Neuron (in vitro differentiated cells): ENCODE data around the gene SPNS2.

Experiments used
- H2AFZ ChIP-seq: one replicate; pipeline ENCODE4 v1.6.1; 2013; ENCODE audit warnings: low read depth, mild to moderate bottlenecking, inconsistent platforms, low read length, moderate library complexity
- H3K27me3 ChIP-seq: one replicate; pipeline ENCODE4 v1.6.1; 2013; ENCODE audit warnings: low read length; ENCODE audit not compliant: insufficient read depth
- H3K36me3 ChIP-seq: one replicate; pipeline ENCODE4 v1.6.1; 2013; ENCODE audit warnings: low read length; ENCODE audit not compliant: insufficient read depth
- H3K4me1 ChIP-seq: one replicate; pipeline ENCODE4 v1.6.1; 2013; ENCODE audit warnings: low read length; ENCODE audit not compliant: insufficient read depth
- H3K4me3 ChIP-seq: 2 replicates; pipeline ENCODE4 v1.5.1; 2013; ENCODE audit warnings: mild to moderate bottlenecking, low read length, moderate library complexity
- H3K9me3 ChIP-seq: one replicate; pipeline ENCODE4 v1.6.1; 2013; ENCODE audit warnings: low read length

The SPNS2 gene

DNA sequence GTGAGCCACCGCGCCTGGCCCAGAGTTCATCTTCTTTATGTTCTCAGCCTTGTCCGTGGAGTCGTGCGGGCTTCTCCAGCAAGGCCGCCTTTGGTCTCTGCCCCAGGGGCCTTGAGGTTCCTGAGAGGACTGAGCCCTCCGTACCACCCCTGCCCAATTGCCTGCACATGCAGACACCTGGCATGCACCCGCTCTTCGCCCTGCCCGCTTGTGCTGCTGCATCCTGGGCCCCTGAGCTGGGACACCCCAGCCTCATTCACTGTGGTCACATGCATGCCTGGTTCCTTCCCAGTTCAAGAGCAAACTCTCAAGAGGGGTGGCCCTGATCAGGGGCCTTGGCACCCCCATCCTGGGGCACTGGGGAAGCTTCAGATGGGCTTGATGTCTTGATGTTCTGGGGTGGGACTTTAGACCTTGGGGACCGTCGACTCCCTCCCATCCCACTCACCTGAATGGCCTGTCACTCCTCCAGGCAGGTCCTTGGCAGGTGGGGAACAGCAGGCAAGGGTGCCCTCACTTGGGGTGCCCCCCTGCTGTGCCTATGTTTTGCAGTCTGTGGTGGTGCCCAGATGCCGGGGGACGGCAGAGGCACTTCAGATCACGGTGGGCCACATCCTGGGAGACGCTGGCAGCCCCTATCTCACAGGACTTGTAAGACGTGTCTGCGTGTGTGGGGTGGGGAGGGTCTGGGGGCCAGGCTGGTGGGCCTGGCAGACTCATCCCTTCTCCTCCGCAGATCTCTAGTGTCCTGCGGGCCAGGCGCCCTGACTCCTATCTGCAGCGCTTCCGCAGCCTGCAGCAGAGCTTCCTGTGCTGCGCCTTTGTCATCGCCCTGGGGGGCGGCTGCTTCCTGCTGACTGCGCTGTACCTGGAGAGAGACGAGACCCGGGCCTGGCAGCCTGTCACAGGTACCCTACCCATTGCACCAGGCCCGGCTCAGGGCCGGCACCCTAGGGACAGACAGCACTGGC, 12.7 kb upstream of the SPNS2 start:
- Histone ChIP-seq H3K4me3 (no peak overlapping the region), H3K4me1 (no peaks in the 10 kb centered on the region), H3K27me3 (peaks cover 35% of the 10 kb centered on the region), H2AFZ (no peak overlapping the region), H3K36me3 (no peaks in the 10 kb centered on the region), H3K9me3 (no peaks in the 10 kb centered on the region)

DNA sequence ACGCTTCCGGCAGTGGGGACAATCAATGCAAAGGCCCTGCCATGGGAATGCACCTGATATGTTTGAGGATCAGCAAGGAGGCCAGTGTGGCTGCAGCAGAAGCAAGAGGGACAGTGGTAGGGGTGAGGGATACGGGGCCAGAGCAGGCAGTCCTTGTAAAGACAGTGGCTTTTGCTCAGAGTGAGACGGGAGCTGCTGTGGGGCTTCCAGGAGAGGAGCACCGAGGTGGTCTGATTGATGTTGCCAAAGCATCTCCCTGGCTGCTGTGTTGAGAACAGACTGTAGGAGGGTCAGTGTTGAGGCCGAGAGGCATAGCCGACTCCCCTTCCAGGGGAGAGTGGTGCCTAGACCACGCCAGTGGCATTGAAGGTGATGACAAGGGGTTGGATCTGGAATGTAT, 11.4 kb upstream of the SPNS2 start:
- Histone ChIP-seq H2AFZ (no peak overlapping the region), H3K27me3 (peaks cover 30% of the 10 kb centered on the region), H3K4me1 (no peaks in the 10 kb centered on the region), H3K9me3 (no peaks in the 10 kb centered on the region), H3K4me3 (no peak overlapping the region), H3K36me3 (no peaks in the 10 kb centered on the region)

DNA sequence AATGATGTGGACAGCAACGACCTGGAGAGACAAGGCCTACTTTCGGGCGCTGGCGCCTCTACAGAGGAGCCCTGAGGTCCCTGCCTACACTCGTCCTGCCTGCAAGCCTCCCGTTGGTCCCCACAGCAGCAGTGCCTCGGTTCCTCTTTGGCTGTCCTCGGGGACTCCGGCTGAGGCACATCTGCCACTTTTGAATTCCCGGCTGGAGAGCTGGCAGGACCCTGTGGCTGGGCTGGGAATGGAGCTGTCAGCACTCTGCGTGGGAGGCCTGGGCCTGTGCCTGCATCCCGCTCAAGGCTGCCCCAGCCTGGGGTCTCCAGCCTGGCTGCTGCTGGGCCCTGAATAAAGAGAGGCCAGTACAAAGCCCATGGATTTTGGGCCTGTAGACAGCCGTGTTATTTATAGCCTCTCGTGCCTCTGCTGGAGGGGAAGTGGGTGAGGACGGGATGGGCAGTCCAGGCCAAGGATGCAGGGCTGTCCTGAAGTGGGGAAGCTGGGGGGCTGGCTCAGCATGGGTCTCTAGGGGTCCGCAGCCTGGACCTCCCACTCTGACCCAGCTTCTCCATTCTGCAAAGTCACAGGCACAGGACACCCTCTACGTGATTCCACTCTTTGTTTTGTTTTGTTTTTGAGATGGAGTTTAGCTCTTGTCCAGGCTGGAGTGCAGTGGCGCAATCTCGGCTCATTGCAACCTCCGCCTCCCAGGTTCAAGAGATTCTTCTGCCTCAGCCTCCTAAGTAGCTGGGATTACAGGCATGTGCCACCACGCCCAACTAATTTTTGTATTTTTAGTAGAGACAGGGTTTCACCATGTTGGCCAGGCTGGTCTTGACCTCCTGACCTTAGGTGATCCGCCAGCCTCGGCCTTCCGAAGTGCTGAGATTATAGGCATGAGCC, 10.6 kb upstream of the SPNS2 start:
- H3K36me3 ChIP-seq, result no peaks in the 10 kb centered on the region
- H3K27me3 ChIP-seq, result peaks cover 27% of the 10 kb centered on the region
- H3K4me1 ChIP-seq, result no peaks in the 10 kb centered on the region
- H3K4me3 ChIP-seq, result no peak overlapping the region
- H3K9me3 ChIP-seq, result no peaks in the 10 kb centered on the region
- no peak overlapping the region for H2AFZ ChIP-seq

DNA sequence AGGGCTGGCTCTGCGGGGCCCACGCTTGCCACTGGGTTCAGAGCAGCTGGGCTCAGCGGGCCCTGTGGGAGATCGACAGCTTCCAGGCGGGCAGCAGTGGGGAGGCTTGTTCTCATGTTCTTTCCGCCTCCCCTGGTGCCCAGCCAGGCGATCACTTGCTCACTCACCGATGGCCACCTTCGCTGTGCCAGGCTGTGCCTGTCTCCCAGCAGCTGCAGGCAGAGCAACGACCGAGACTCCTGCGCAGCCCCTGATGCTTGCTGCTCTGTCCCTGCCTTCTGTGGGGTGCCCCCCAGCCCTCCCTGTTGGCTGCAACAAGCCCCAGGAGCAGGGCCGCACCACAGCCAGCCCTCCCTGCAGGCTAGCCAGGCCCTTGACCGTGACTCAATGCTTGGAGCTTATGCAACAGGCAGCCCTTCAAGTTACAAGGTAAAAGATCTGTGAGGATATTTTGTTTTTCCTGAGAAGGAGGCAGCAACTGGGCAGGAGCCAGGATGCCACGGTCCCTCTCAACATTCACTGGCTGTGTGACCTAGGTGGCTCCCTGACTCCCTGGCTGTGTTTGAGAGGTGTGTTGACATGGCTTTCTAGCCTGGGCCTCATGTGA, 9.6 kb upstream of the SPNS2 start:
- H2AFZ ChIP-seq, result no peak overlapping the region
- no peaks in the 10 kb centered on the region for H3K4me1 ChIP-seq
- H3K27me3 ChIP-seq, result peaks cover 24% of the 10 kb centered on the region
- H3K36me3 ChIP-seq, result no peaks in the 10 kb centered on the region
- no peak overlapping the region for H3K4me3 ChIP-seq
- H3K9me3 ChIP-seq, result no peaks in the 10 kb centered on the region

DNA sequence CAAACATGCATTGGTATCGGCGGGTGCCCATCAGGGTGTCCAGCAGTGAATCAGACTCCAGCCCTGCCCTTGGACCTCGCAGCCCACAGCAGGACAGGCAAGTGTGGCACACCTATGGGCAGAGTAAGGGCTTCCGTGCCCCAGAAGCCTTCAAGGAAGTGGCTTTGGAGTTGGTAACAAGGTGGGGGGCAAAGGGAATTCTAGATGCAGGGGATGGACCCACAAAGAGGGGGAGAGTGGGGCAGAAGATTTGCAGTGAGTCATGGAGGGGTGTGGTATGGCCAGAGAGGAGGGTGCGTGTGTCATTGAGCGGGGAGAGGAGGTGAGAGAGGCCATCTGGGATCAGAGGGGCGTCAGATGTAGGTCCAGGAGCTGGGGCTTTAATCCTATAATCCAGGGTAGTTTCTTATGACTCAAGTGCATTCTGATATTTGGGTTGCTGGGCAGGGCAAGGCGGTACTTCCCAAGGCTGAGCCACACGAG, 8.5 kb upstream of the SPNS2 start:
- Histone ChIP-seq H3K9me3 (no peaks in the 10 kb centered on the region), H3K36me3 (no peaks in the 10 kb centered on the region), H3K4me3 (no peak overlapping the region), H2AFZ (no peak overlapping the region), H3K4me1 (no peaks in the 10 kb centered on the region), H3K27me3 (peaks cover 24% of the 10 kb centered on the region)

DNA sequence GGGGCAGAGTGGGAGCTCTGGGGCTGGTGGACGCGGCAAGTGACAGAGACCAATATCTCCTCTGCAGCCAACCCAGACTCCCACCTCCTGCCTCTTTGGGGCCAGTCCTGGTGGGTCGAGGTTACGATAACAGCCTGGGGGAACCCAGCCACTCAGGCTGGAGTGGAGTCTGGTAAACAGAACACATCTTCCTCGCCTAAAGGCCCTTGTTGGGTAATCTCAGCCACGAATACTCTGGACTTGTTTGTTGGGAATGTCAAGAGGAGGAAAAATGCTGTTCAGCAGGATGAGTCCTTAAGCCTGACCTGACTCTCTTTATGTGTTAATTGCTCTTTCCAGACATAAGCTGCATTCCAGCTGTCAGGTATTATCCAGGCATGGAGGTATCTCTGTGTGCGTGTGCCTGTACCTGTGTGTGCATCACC, 8.0 kb upstream of the SPNS2 start:
- no peaks in the 10 kb centered on the region for H3K36me3 ChIP-seq
- H3K27me3 ChIP-seq, result peaks cover 24% of the 10 kb centered on the region
- H2AFZ ChIP-seq, result no peak overlapping the region
- H3K4me3 ChIP-seq, result no peak overlapping the region
- H3K9me3 ChIP-seq, result no peaks in the 10 kb centered on the region
- no peaks in the 10 kb centered on the region for H3K4me1 ChIP-seq

- H2AFZ ChIP-seq, result no peak overlapping the region
- peaks cover 30% of the 10 kb centered on the region for H3K27me3 ChIP-seq
- H3K4me1 ChIP-seq, result no peaks in the 10 kb centered on the region
- no peak overlapping the region for H3K4me3 ChIP-seq
- H3K36me3 ChIP-seq, result no peaks in the 10 kb centered on the region
- no peaks in the 10 kb centered on the region for H3K9me3 ChIP-seq
Measured at GRCh38 chr17:4492721-4493561, 5.7 kb upstream of the SPNS2 start.

GRCh38 chr17:4497101-4497824, 1.4 kb upstream of the SPNS2 start:
- H2AFZ ChIP-seq, result no peak overlapping the region
- H3K4me3 ChIP-seq, result no peak overlapping the region
- H3K4me1 ChIP-seq, result peaks cover 7% of the 10 kb centered on the region
- H3K27me3 ChIP-seq, result peaks cover 42% of the 10 kb centered on the region
- no peaks in the 10 kb centered on the region for H3K36me3 ChIP-seq
- H3K9me3 ChIP-seq, result no peaks in the 10 kb centered on the region

GRCh38 chr17:4499431-4500190, 930 bp downstream of the SPNS2 start:
- Histone ChIP-seq H3K4me1 (peaks cover 7% of the 10 kb centered on the region), H3K4me3 (peak overlapping the region; percentile 40), H3K36me3 (no peaks in the 10 kb centered on the region), H2AFZ (no peak overlapping the region), H3K9me3 (no peaks in the 10 kb centered on the region), H3K27me3 (peaks cover 56% of the 10 kb centered on the region)

GRCh38 chr17:4500191-4500571, 1.5 kb downstream of the SPNS2 start:
- H3K4me1 ChIP-seq, result peaks cover 7% of the 10 kb centered on the region
- H2AFZ ChIP-seq, result no peak overlapping the region
- peaks cover 61% of the 10 kb centered on the region for H3K27me3 ChIP-seq
- peak overlapping the region; percentile 40 for H3K4me3 ChIP-seq
- H3K9me3 ChIP-seq, result no peaks in the 10 kb centered on the region
- H3K36me3 ChIP-seq, result no peaks in the 10 kb centered on the region

DNA sequence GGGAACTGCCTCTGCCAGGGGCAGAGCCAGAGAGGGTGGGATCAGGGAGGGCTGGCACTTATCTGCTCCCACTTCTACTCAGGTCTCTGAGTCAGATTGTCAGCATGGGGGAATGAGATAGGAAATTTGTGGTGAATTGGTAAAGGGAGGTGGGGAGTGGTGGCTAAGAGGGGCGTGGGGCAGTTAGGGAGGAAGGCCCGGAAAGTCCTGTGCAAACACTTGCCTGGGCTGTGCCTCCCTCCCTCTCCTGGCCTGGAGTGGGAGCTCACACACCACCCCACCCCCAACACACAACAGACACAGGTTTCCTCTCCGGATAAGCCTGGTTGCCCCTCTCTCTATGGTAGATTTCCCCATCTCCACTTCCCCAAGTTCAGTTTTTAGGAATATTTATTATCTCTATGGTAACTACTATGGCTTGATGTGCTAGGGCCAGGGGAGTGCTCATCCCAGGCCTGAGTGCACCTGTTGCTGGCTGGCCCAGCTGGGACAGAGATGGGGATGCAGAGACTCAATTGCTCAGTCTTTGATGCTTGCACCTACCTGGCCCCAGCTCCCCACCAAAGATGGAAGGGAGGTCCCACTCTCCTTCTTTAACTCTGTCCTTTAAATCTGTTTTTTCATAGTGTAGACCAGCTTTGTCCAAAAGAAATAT, 2.7 kb downstream of the SPNS2 start:
- H3K4me1 ChIP-seq, result peaks cover 7% of the 10 kb centered on the region
- H3K4me3 ChIP-seq, result no peak overlapping the region
- no peak overlapping the region for H2AFZ ChIP-seq
- H3K27me3 ChIP-seq, result peaks cover 72% of the 10 kb centered on the region
- H3K36me3 ChIP-seq, result no peaks in the 10 kb centered on the region
- no peaks in the 10 kb centered on the region for H3K9me3 ChIP-seq
